ENCODE measurements around the gene FZR1.

FZR1 gene

DNA sequence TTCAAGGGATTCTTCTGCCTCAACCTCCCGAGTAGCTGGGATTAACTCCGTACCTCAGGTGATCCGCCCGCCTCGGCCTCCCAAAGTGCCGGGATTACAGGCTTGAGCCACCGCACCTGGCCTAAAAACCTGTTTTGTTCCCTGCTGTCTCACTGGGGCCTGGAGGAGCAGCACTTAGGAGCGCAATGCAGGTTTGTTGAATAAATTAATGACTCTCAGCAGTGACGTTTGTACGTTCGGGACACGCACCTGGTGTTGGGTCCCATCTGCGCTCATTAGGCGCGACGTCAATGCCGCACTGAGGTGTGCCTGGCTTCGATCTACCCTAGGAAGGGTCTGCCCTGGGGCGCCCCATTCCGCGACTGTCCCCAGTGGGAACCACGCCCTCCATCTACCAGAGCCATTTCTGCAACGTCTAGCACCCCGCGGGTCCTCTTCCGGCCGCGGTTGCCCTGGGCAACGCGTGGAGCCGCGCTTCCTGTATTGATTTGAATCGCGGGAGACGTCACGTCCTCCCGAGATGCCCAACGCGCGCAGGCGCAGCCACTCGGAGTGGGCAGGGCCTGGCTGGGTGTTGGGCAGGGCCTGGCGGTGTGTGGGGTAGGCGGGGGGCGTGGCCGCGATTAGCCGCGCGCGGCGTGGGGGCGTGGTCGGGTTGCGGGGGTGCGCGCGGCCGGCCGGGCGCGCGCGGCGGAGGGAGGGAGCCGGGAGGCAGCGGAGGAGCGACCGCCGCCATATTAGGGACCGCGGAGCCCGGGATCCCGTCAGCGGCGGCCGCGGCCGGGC is at the start of gene FZR1:
TSS of gene FZR1 (plus strand) at position 714 of the 786 bp plus-strand sequence. CDS start 16,679 bp downstream, outside the sequence.
- DNase-seq (ENCODE audit: low read depth in 1 of 2, low spot score in 1 of 2): peak; percentile 99 to 100

GRCh38 chr19:3456925-3457527 is 49.1 kb upstream of the FZR1 start:
- DNase-seq (ENCODE audit: low read depth in 1 of 2, low spot score in 1 of 2): no peak

DNA sequence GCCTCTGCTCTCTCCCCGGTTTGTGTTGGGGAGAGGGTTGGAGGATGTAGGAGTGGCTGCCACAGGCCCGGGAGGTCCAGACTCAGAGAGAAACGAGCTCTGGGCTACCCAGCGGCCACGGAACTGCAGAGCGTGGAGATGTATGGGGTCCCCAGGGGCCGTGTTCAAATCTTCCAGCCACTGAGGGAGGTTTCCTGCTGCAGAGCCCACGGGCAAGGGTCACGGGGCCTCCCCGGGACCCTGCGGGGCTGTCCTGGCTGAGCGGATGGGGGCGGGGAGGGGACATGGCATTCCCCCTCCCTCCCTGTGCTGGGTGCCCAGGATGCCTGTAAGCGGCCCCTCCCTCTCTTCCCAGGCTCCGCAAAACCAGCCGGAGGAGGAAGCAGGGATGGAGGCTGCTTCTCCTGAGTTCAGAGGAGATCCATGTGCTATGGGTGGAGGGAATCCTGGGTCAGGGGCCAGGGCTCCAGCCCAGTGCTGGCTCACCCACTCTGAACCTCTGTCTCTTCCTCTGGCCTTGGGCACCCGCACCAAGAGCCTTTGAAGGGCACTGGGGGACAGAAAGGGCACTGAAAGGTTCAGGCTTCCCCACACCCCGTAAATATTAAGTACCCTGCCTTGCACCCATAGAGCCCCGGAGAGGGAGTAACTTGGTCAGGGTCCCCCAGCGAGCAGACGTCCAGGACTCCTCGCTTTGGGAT is 48.4 kb upstream of the FZR1 start:
- DNase-seq (ENCODE audit: low read depth in 1 of 2, low spot score in 1 of 2): no peak

DNA sequence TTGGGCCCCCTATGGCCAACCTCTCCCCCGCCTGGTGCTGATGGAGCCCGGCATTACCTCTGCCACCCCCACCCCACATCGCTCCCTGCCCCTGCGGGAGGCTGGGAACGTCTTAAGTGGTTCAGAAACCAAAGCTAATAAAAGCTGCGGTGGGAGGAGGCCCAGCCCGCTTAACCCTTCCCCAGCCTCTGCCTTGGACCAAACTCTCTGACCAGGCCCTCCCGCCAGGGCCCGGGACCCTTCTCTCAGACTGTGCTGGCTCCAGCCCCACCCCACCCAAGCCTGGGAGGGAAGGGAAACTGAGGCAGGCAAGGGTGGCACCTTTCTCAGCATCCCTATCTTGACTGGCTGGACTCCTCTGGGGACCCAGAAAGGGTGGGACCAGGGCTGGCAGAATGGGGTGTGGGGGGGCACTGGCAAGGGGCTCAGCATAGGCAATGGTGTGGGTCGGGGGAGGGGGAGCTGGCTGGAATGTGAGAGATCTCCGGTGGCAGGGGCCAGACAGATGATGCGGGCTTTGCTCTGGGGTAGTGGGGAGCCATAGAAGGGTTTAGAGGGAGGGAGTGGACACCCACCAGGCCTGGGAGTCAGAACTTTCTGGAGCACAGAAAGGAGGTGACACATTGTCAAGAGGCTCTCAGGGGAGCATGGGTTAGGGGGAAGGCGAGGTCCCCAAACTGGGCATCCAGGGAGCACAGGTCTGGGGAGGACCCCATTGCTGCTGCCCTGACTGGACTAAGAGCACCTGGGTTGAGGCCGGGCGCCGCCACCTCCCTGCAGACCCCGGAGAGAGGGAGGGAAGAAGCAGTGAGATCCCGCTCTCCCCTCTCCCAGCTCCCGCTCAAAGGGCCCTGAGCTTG is 47.7 kb upstream of the FZR1 start:
- DNase-seq (ENCODE audit: low read depth in 1 of 2, low spot score in 1 of 2): no peak

- no peak for DNase-seq (ENCODE audit: low read depth in 1 of 2, low spot score in 1 of 2)
Measured at GRCh38 chr19:3459089-3459881, 46.8 kb upstream of the FZR1 start.

- no peak for DNase-seq (ENCODE audit: low read depth in 1 of 2, low spot score in 1 of 2)
Measured at GRCh38 chr19:3459965-3460582, 46.0 kb upstream of the FZR1 start.

DNA sequence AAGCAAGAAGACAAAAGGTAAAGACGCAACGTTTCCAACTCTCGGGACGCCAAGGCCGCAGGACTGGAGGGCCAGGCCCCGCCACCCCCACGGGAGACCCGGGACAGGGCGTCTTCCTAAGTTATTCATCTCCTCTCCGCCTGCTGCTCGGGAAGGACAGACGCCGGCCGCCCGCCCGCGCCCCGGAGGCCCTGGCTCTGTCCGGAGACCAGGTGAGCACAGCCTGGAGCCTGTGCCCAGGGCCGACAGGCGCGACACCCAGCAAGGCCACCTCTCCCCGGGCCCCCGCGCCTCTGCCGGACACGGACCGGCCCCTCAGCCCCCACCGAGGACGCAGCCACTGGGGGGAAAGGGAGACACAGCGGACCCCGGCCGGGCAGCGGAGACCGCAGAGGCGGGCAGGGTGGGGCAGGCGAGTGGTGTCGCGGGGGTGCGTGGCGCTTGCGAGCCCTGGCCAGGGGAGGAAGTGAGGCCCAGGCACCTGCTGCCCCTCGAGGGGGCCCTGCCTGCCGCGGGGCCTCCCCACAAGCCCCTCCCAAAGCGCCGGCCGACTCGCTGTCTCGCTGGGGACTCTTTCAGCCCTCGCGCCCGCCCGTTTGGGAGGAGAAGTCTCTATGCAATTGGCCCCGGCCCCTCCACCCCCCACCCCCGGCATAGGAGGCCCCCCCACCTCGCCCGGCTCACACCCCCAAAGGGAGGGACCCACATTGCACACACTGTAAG is 43.0 kb upstream of the FZR1 start:
- no peak for DNase-seq (ENCODE audit: low read depth in 1 of 2, low spot score in 1 of 2)

- no peak for DNase-seq (ENCODE audit: low read depth in 1 of 2, low spot score in 1 of 2)
Measured at GRCh38 chr19:3463714-3464586, 42.2 kb upstream of the FZR1 start.

DNA sequence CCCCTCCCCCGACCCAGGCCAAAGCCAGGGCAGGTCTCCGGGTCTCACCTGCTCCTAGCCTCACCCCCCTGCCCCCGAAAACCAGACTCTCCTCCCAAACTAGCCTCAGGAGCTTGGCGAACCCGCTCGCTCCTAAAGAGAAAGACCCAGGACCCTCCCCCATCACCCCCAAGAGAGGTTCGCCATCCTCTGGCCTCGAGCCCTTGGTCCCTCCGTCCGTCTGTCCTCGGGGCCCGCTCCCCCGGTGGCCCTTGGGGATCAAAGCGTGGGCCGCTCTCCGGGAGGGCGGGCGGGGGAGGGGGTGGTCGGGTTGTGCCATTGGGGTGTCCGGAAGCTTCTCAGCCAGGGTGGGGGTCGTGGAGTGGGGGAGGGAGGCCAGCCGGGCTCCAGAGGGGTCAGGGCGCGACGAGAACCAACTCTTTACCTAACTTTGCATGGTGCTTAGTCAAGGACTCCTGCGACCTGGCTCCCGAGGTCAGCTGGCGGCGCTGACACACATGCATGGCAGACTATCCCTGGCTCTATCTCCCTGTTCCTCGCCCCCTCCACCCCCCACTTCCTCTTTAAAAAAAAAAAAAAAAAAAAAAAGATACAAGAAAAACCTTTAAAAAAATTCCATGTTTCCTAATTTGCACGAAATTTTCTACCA is 41.4 kb upstream of the FZR1 start:
- no peak for DNase-seq (ENCODE audit: low read depth in 1 of 2, low spot score in 1 of 2)

DNA sequence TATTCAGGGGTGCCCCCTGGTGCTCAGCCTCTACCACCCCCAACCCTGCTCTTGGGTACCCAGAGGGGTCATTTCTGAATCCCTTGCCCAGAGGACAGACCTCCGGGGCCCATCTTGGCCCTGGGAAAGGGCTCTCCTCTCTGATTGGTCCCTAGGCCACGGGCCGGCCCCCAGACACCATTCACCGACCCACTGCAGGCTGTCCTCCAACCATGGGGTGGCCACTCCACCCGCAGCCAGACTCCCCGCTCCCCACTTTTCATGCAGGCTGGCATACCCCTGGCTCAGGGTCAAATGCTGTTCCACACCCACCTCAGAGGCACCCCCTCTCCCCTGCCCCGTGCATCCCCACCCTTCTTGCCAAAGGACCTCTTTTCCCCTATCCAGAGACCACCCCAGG is 40.6 kb upstream of the FZR1 start:
- DNase-seq (ENCODE audit: low read depth in 1 of 2, low spot score in 1 of 2): no peak

DNA sequence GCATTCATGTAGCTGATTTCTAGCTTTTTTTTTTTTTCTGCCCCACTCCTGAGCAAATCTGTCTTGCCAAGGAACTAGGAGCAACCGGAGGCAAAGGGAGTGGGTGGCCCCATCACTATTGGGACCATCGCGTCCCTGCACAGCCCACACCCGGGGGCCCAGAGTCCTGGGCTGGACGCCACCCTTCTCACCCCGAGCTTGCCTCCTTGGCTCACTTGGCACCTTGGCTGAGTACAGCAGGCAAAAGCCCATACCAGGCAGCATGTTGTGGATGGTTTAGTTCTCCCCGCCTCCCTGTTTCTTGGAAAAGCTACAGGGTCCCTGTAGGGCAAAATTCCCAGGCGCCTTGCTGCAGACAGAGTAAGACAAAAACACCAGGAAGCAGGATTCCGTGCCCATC is 39.5 kb upstream of the FZR1 start:
- DNase-seq (ENCODE audit: low read depth in 1 of 2, low spot score in 1 of 2): no peak

- DNase-seq (ENCODE audit: low read depth in 1 of 2, low spot score in 1 of 2): no peak
Measured at GRCh38 chr19:3467437-3468198, 38.5 kb upstream of the FZR1 start.

DNA sequence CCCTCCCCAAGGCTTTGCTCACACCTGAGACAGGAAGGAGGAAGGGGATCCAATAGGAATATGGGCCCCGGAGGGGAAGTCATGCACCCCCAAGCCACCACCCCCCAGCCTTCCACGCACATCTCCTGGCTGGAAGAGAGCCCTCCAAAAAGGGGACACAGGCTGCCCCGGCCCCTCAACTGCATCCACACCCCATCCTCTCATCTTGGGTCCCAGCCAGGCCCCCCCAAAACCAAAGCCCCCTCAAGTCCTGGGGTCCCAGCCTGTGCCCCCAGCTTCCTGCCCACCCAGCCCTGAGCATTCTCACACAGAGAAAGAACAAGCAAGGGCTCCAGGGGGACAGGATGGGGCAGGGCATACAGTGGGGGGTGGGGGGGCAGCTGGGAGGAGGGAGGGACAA is 37.9 kb upstream of the FZR1 start:
- no peak for DNase-seq (ENCODE audit: low read depth in 1 of 2, low spot score in 1 of 2)

GRCh38 chr19:3469638-3470499 is 36.2 kb upstream of the FZR1 start:
- no peak for DNase-seq (ENCODE audit: low read depth in 1 of 2, low spot score in 1 of 2)

- no peak for DNase-seq (ENCODE audit: low read depth in 1 of 2, low spot score in 1 of 2)
Measured at GRCh38 chr19:3470500-3471128, 35.5 kb upstream of the FZR1 start.

Measured in activated T-helper 1 cell treated with anti-CD3 and anti-CD28 coated beads, Interleukin-2, amount 50 U/mL, for 16 hours (primary cell).